ENCODE measurements around the gene AUNIP. TPM values are rescaled to one million over a fixed set of nuclear protein-coding genes. Genes with fewer than 3 reads are reported as not detected.

The AUNIP gene
- total and polyA plus RNA-seq, 2 donors (not counting 1 experiment from before 2014, with no cell fraction given), result 0.33 to 1.2 TPM

- DNase-seq (ENCODE audit: low read depth in 2 of 2), result no peak
- Histone ChIP-seq H3K36me3 (ENCODE audit: control insufficient read depth, insufficient read depth, low read length) (peaks cover 24% of the 10 kb centered on the region), H3K9me3 (ENCODE audit: control insufficient read depth, insufficient read depth, low read depth, low read length) (no peaks in the 10 kb centered on the region), H3K27ac (ENCODE audit: insufficient read depth, low read length) (no peak overlapping the region), H3K27me3 (ENCODE audit: control insufficient read depth, insufficient read depth, low read length) (no peaks in the 10 kb centered on the region), H3K79me2 (ENCODE audit: control insufficient read depth, insufficient read depth, low read length) (no peaks in the 10 kb centered on the region), H3K4me3 (replicated peaks in 1 of 4; ENCODE audit: control extremely low read depth in 1 of 4, insufficient read depth in 1 of 4, low read depth in 3 of 4, low read length in 4 of 4) (no peak overlapping the region), H3K9ac (ENCODE audit: insufficient read depth, low read length) (no peak overlapping the region), H3K4me2 (ENCODE audit: extremely low read depth, insufficient read depth, low read length) (no peak overlapping the region), H2AFZ (ENCODE audit: low read length) (no peak overlapping the region), H3K4me1 (ENCODE audit: control insufficient read depth, extremely low read depth, insufficient read depth, low read length) (no peaks in the 10 kb centered on the region), H4K20me1 (ENCODE audit: control insufficient read depth, extremely low read depth, insufficient read depth, low read length) (no peaks in the 10 kb centered on the region)
- no peak for TF ChIP-seq CTCF (conservative IDR thresholded peaks at IDR 0.05 in 1 of 2, IDR thresholded peaks at IDR 0.05 in 1 of 2; ENCODE audit: low read depth in 1 of 2, low read length in 2 of 2)
- no peak for TF ChIP-seq EZH2 (IDR thresholded peaks at IDR 0.05; ENCODE audit: low read length, missing control alignments)
Observed at GRCh38 chr1:25829046-25829445, 30.2 kb downstream of the AUNIP start.

GRCh38 chr1:25828491-25828890 is 30.8 kb downstream of the AUNIP start:
- Histone ChIP-seq H2AFZ (ENCODE audit: low read length) (no peak overlapping the region), H3K27ac (ENCODE audit: insufficient read depth, low read length) (no peak overlapping the region), H3K36me3 (ENCODE audit: control insufficient read depth, insufficient read depth, low read length) (peaks cover 23% of the 10 kb centered on the region), H3K4me3 (replicated peaks in 1 of 4; ENCODE audit: control extremely low read depth in 1 of 4, insufficient read depth in 1 of 4, low read depth in 3 of 4, low read length in 4 of 4) (no peak overlapping the region), H3K9me3 (ENCODE audit: control insufficient read depth, insufficient read depth, low read depth, low read length) (no peaks in the 10 kb centered on the region), H3K4me1 (ENCODE audit: control insufficient read depth, extremely low read depth, insufficient read depth, low read length) (no peaks in the 10 kb centered on the region), H3K27me3 (ENCODE audit: control insufficient read depth, insufficient read depth, low read length) (no peaks in the 10 kb centered on the region), H3K4me2 (ENCODE audit: extremely low read depth, insufficient read depth, low read length) (no peak overlapping the region), H3K9ac (ENCODE audit: insufficient read depth, low read length) (no peak overlapping the region), H3K79me2 (ENCODE audit: control insufficient read depth, insufficient read depth, low read length) (peaks cover under 1% of the 10 kb centered on the region), H4K20me1 (ENCODE audit: control insufficient read depth, extremely low read depth, insufficient read depth, low read length) (no peaks in the 10 kb centered on the region)
- TF ChIP-seq CTCF (conservative IDR thresholded peaks at IDR 0.05 in 1 of 2, IDR thresholded peaks at IDR 0.05 in 1 of 2; ENCODE audit: low read depth in 1 of 2, low read length in 2 of 2) (no peak), EZH2 (IDR thresholded peaks at IDR 0.05; ENCODE audit: low read length, missing control alignments) (no peak)
- DNase-seq (ENCODE audit: low read depth in 2 of 2), result no peak

GRCh38 chr1:25826571-25826970 is 32.7 kb downstream of the AUNIP start:
- peaks cover 15% of the 10 kb centered on the region for H3K79me2 ChIP-seq (ENCODE audit: control insufficient read depth, insufficient read depth, low read length)
- no peak overlapping the region for H2AFZ ChIP-seq (ENCODE audit: low read length)
- H3K27me3 ChIP-seq (ENCODE audit: control insufficient read depth, insufficient read depth, low read length), result no peaks in the 10 kb centered on the region
- no peaks in the 10 kb centered on the region for H3K9me3 ChIP-seq (ENCODE audit: control insufficient read depth, insufficient read depth, low read depth, low read length)
- no peak for TF ChIP-seq EZH2 (IDR thresholded peaks at IDR 0.05; ENCODE audit: low read length, missing control alignments)
- no peak for TF ChIP-seq CTCF (conservative IDR thresholded peaks at IDR 0.05 in 1 of 2, IDR thresholded peaks at IDR 0.05 in 1 of 2; ENCODE audit: low read depth in 1 of 2, low read length in 2 of 2)
- H3K4me2 ChIP-seq (ENCODE audit: extremely low read depth, insufficient read depth, low read length), result no peak overlapping the region
- H3K9ac ChIP-seq (ENCODE audit: insufficient read depth, low read length), result no peak overlapping the region
- peaks cover 4% of the 10 kb centered on the region for H3K4me1 ChIP-seq (ENCODE audit: control insufficient read depth, extremely low read depth, insufficient read depth, low read length)
- H3K27ac ChIP-seq (ENCODE audit: insufficient read depth, low read length), result no peak overlapping the region
- H4K20me1 ChIP-seq (ENCODE audit: control insufficient read depth, extremely low read depth, insufficient read depth, low read length), result no peaks in the 10 kb centered on the region
- H3K4me3 ChIP-seq (replicated peaks in 1 of 4; ENCODE audit: control extremely low read depth in 1 of 4, insufficient read depth in 1 of 4, low read depth in 3 of 4, low read length in 4 of 4), result no peak overlapping the region
- H3K36me3 ChIP-seq (ENCODE audit: control insufficient read depth, insufficient read depth, low read length), result peaks cover 17% of the 10 kb centered on the region
- no peak for DNase-seq (ENCODE audit: low read depth in 2 of 2)
